NCI-H187 (cell line): ENCODE measurements around the gene NFATC2.
"Not testable (repeated sequence)": the region's sequence is repeated elsewhere in the genome, so short reads cannot be mapped to it uniquely, and the experiment has no call there.

Experiments
- DNase-seq, 2 experiments: peaks; one replicate each; lab custom pipeline; 2025; lab: John Stamatoyannopoulos, UW

Gene NFATC2

DNA sequence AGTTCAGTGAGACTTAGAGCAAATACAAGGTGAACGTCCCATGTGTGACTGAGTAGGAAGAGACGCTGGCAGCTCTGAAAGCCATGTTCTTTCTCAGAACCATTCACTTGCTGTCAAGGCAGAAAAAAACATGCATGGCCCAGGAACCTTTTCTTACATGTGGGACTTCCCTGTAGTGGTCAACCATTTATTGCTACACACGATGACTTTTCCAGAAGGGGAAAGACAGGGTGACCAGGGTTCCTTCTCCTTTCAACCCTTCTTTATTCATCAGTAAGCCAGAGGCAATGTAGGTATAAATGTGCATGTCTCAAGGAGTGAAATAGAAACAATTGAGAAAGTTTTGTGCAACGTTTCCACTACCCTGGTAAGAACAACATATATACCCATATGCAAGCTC lies 189.0 kb downstream of the NFATC2 start:
- DNase-seq: no peak

DNA sequence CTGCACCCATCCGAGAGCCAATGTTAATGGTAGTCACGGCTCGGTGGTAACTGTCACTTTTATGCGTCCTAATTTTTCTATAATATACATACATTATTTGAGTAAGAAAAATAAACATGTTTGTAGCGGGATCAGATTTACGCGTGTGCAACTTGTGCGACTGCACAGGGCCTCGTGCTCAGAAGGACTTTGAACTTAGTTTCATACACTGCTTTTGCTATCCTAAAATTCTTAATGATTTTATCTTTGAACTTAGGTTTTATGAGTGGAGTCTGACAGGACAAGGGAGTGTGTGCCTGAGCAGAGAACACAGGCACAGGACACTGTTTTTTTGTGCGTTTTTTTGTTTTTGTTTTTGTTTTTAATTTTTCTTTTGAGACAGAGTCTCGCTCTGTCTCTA lies 189.7 kb downstream of the NFATC2 start:
- DNase-seq: no peak

DNA sequence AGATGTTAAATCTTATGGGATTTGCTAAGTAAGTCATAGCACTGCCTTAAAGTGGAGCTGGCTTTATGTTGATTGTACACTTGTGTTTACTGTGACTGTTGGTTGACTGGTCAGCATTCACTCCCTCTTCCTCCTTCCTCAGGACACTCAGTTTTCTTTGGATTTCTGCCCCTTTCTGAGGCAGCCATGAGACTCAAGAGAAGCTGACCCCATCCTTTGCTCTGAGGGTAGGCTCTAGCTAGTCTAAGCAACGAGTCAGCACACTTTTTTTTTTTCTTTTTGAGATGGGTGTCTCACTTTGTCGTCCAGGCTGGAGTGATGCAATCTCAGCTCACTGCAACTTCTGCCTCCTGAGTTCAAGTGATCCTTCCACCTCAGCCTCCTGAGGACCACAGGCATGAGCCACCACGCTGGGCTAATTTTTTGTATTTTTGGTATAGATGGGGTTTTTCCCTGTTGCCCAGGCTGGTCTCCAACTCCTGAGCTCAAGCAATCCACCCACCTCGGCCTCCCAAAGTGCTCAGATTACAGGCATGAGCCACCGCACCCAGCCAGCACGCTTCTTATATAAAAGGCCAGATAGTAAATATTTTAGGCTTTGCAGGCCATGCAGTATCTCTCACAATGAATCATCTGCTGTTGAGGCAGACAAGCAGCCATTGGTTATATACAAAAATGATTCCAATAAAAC lies 191.4 kb downstream of the NFATC2 start:
- DNase-seq: no peak

DNA sequence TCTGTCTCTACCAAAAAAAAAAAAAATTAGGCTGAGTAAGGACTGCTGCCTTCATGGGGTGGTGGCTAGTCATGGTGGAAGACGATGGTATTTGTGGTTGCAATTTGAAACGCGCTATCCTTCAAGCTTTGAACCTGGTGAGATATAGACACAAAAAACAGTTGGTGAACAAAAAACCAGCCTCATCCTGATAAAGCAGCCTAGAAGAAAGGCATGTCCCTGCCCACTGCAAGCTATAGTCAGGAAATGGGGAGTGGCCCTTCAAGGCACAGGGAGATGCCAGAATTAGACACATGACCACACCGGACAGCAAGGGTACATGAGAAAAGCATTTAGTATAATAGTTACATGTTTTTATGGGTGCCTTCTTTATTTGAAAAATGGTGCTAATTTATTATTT lies 193.6 kb downstream of the NFATC2 start:
- DNase-seq: no peak

DNA sequence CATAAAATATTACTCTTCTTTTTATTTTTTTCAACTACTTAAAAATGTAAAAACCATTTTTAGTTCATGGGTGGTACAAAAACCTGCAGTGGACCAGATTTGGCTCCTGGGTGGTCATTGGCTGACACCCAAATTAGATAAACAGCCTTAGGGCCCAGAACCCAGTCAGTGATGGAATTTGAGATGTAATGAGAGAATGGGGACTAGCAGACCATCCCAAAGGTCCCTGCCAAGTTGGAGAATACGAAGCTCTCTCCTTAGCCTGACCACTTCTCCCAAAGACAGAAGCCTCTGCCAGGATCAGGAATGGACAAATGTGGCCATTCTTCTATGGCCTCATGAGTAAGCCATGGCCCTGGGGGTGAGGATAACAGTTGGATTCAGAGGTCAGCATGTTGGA lies 194.7 kb downstream of the NFATC2 start:
- no peak for DNase-seq

DNA sequence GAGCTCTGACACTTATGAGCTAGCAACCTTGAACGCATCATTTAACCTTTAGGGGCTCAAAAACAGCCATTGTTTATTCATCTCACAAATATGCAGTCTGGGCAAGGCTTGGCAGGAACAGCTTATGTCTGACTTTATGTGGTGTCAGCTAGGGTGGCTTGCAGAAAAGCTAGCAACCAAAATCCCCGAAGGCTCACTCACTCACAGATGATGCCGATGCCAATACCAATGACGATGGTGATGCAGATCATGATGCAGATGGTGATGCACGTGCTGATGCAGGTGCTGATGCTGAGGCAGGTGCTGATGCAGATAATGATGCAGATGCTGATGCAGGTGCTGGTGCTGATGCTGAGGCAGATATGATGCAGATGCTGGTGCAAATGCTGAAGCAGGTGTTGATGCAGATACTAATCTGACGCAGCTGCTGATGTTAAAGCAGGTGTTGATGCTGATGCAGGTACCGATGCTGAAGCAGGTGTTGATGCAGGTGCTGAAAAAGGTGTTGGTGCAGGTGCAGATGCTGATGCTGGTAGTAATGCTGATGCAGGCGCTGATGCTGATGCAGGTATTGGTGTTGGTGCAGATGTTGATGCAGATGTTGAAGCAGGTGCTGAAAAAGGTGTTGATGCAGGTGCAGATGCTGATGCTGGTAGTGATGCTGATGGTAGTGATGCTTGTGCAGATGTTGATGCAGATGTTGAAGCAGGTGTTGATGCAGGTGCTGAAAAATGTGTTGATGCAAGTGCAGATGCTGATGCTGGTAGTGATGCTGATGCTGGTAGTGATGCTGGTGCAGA lies 195.6 kb downstream of the NFATC2 start:
- DNase-seq: no peak

DNA sequence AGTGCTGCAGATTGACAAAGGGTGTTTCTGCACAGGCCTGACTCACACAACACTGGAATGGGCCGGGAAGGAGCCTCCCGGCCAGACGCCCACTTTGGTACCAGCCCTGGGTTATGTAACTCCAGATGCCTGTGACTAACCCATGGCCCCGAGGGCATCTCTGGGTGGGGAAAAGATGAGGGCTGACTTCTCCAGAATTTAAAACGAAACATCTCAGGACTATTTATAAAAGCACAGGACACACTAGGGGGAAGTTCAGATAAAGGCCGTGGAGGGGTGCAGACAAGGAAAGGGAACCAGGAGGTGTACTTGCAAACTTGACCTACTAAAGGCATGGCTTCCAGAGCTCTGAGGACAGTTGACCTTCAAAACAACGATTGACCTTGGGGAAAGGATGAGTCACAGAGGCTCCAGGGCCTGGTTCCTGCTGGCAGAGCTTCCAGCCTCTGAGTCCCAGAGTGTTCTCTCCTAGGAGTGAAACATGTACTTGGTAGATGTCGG lies 196.9 kb downstream of the NFATC2 start:
- DNase-seq: no peak

DNA sequence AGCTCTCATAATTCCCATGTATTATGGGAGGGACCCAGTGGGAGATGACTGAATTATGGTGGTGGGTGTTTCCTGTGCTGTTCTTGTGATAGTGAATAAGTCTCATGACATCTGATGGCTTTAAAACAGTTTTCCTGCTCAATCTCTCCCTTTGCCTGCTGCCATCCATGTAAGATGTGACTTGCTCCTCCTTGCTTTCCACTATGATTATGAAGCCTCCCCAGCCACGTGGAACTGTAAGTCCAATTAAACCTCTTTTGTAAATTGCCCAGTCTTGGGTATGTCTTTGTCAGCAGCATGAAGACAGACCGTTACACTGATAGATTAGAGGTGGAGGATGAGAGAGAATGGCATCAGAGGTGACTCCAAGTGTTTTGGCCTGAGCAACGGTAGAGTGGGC lies 198.7 kb downstream of the NFATC2 start:
- not testable (repeated sequence) for DNase-seq

DNA sequence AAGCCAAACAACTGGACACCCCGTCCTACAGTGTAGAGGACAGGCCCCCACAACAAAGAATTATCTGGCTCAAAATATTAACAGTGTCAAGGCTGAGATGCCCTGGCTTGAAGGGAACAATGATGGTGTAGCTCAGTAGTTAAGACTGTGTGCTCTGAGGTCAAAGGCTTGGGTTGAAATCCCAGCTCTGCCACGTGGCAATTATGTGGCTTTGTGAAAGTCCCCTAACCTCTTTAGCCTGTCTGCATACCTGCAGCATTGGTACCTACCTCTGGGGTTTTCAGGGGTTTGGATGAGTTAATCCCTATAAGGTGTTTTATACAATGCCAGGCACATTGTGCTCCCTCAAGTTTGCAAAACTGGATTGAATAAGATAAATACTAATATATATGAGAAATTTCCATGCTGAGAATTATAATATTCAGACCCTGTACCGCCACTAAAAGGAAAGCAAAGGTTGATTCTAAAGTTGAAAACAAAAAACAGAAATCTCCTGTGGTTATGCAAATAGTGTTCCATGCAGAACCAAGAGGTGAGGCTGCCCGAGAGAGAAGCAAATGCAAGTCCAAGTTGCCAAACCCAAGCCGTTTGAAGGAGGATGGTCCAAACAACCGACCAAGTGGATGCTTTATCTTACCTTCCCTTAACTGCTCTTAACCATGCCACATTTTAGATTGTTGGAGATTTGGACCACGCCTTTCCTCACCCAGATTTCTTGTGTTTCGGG lies 199.8 kb downstream of the NFATC2 start:
- DNase-seq: no peak

DNA sequence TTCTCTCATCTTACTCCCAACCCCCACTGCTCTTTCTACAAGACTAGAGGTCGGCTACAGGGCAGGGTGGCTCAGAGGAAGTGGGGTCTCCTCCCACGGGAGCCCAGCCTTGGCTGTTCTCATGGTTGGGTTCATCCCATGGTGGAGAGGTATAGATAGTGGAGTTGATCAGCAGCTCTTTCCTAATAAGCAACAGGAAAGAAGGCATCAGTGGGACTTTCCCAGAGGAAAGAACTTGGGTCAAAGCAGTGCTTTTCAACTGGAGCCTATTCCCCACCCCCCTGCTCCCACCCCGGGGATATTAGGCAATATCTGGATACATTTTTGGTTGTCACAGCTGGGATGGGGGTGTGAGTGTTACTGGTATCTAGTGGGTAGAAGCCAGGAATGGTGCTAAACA lies 200.9 kb downstream of the NFATC2 start:
- no peak for DNase-seq

DNA sequence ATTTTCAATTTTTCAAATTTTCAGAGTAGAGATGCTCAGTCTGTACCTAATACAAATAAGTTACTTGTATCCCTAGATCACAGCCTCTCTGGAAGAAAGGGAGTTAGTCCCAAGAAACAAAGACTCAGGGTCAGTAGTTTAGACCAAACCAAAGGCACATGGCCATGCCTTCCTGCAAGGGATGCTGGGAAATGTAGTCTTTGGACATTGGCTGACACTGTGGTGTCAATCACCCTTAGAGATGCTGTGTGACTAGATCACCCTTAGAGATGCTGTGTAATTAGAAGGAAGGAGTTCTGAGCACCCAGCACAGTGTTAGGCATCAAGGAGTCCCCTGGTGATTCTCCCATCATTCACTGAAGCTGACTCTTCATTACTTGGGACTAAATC lies 202.1 kb downstream of the NFATC2 start:
- no peak for DNase-seq

DNA sequence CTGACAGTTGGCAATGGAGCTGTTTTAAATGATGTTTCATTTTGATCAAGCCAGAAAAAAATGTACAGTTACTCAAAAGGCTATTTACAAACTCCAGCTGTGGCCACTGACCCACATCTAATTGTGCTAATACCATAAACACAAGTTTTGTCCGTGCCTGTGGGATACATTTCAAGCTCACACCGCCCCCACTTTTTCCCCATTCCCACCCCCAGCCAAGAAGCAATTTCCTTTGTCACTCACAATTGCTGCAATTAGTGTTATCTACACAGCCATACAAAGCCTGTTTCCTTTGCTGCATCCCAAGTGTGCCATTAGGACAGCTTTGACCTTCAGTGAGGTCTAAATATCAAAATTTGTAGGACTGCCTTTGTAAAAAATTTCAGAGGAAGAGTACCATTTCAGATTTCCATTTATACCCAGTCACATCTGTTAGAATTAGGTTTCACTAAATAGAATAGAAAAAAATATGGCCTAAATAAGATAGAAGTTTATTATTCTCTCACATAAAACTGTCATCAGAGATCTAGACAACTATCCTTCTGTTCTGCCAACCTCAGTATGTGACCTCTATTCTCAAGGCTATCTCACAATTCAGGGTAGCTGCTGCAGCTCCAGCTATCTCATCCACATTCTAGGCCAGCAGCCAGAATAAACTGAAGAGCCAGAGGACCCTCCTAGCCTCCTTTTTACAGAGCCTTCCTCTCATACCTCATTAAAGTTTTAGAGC lies 202.6 kb downstream of the NFATC2 start:
- DNase-seq: no peak

DNA sequence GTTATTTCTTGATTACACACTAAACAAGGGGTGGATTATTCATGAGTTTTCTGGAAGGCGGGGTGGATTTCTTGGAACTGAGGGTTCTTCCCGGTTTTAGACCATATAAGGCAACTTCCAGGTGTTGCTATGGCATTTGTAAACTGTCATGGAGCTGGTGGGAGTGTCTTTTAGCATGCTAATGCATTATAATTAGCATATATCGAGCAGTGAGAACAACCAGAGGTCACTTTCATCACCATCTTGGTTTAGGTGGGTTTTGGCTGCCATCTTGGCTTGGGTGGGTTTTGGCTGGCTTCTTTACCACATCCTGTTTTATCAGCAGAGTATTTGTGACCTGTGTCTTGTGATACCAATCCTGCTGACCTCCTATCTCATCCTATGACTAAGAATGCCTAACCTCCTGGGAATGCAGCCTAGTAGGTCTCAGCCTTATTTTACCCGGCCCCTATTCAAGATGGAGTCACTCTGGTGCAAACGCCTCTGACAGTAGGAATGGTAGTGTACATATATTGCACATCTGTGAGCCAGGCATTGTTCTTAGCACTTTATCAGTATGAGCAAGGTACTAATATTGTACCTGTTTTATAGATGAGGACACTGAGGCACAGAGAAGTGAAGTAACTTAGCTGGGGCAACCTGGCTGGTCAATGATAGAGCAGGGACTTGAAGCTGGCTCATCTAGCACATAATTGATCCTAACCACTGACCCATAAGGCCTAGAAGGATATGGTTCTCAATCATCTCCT lies 203.7 kb downstream of the NFATC2 start:
- DNase-seq: no peak

DNA sequence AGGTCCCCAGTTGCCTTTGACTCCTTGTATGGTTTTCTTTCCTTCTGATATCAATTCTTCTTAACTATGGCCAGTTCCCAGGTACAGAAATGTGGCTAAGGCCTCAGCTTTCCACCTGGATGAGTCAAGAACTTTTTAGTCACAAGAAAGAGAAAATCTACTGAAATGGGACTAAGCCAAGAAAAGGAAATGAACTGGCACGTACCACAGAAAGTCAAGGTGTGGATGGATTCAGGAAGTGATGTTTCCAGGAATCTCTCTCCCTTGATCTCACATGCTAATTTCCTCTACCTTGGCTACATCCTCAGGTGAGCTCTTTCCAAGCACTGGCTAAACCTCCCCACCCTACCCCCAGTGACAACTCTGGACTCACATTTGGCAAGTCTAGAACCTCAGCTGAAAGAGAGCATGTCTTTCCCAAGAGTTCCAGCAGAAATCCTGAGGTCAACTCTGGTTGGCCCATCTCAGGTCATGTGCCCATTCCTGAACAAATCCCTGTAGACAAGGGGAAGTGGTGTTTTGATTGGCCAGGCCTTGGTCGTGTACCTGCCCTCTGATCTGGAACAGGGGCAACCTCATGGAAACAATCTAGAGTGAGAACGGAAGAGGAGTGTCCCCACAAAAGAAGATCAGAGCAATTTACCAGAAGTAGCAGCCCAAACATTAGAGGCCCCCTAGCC lies 205.3 kb downstream of the NFATC2 start:
- DNase-seq: no peak
